ENCODE results near the gene ACSF2. TPM values are rescaled to one million over a fixed set of nuclear protein-coding genes. Genes with fewer than 3 reads are reported as not detected.
"Not testable (repeated sequence)": the region's sequence is repeated elsewhere in the genome, so short reads cannot be mapped to it uniquely, and the experiment has no call there.

The ACSF2 gene
- total and polyA plus RNA-seq, 7 experiments from 2014 or later, result 2.2 to 36.2 (median 20.4) TPM

DNA sequence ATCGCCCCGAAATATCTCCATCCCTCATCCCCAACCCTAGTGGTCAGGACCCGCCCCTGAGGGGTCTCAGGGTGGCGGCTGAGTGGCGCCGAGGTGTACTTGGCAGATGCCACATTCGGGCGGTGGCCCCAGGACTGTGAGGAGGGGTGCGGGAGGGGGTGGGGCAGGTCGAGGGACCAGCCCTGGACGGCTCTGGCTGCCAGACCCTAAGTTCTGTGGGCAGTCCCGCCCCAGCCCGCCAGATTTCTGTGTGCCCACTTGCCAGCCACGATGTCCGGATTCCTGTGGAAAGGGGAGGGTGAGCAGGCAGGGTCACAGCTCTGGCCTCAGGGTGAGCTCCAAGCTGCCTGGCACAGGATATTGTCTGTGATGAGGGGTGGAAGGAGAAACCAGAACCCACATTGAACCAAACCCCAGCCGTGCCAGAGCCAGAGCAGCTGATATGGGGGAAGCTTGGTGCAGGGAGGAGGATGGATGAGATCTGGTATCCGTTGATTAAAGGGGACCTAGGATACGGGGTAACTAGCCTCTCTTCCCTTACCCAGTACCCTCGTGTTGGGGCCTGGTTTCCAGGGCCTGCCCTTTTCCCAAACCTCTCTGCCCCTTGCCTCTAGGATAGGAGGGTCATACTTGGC is 43.8 kb downstream of the ACSF2 start:
- ATAC-seq, result no peak
- CTCF ChIA-PET, result no interaction called here
- H3K9me3 Mint-ChIP-seq, result peaks cover 0 to 3% (median 0%) of the 10 kb centered on the region in 11 donors
- H3K27me3 Mint-ChIP-seq, result peaks cover 12 to 27% (median 17%) of the 10 kb centered on the region in 5 donors
- peak overlapping the region in 6 of 10 donors; percentile 23 to 55 (median 33) for H3K4me3 Mint-ChIP-seq
- POLR2A ChIA-PET, result no interaction called here
- H3K36me3 ChIP-seq (ENCODE audit: control insufficient read depth in 2 of 3, insufficient read depth in 3 of 3, low read length in 3 of 3), result no peaks in the 10 kb centered on the region
- peaks cover 0 to 6% (median 4%) of the 10 kb centered on the region in 7 donors for H3K4me1 Mint-ChIP-seq
- no peak overlapping the region for H3K4me3 ChIP-seq (ENCODE audit: low read length)
- peaks cover 0 to 23% (median 10%) of the 10 kb centered on the region in 5 donors for H3K36me3 Mint-ChIP-seq
- DNase-seq, result no peak
- no peak overlapping the region for H3K27ac Mint-ChIP-seq
- peaks cover 0 to 7% of the 10 kb centered on the region in 2 donors for H3K27me3 ChIP-seq (ENCODE audit: control insufficient read depth in 2 of 2, insufficient read depth in 2 of 2, low read length in 2 of 2)
- H3K4me1 ChIP-seq (ENCODE audit: control insufficient read depth in 2 of 2, insufficient read depth in 2 of 2, low read length in 2 of 2), result no peaks in the 10 kb centered on the region
- intact Hi-C loops (cut with micrococcal nuclease), result no loop called here
- no peak overlapping the region for H3K27ac ChIP-seq (ENCODE audit: low read depth, low read length)
- H3K9me3 ChIP-seq (ENCODE audit: control insufficient read depth in 2 of 3, low read length in 3 of 3), result no peaks in the 10 kb centered on the region

DNA sequence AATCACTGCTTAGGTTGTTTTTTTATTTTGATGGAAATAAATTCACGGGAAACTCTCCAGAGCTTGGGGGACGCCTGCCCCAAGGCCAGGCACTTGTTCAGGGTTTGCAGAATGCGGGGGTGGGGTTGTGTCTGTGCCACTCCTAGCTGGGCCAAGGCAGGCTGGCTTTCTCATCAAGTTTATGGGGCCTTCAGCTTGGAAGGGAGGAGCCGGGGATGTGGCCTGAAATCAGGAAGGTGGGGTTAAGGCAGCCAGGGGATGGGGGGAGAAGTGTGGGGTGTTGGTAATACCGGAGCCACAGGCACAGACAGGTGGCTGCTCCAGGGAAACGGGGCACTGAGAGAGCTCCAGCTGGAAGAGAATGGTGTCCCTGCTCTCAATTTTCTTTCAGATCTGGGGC is 44.4 kb downstream of the ACSF2 start:
- no peak for ATAC-seq
- intact Hi-C loops (cut with micrococcal nuclease), result no loop called here
- Histone ChIP-seq H3K27ac (ENCODE audit: low read depth, low read length) (no peak overlapping the region), H3K9me3 (ENCODE audit: control insufficient read depth in 2 of 3, low read length in 3 of 3) (no peaks in the 10 kb centered on the region), H3K4me1 (ENCODE audit: control insufficient read depth in 2 of 2, insufficient read depth in 2 of 2, low read length in 2 of 2) (no peaks in the 10 kb centered on the region), H3K27me3 (ENCODE audit: control insufficient read depth in 2 of 2, insufficient read depth in 2 of 2, low read length in 2 of 2) (peaks cover 0 to 7% of the 10 kb centered on the region in 2 donors), H3K36me3 (ENCODE audit: control insufficient read depth in 2 of 3, insufficient read depth in 3 of 3, low read length in 3 of 3) (no peaks in the 10 kb centered on the region), H3K4me3 (ENCODE audit: low read length) (no peak overlapping the region)
- H3K9me3 Mint-ChIP-seq, result peaks cover 0 to 3% (median 0%) of the 10 kb centered on the region in 11 donors
- H3K4me3 Mint-ChIP-seq, result peak overlapping the region in 3 of 10 donors; percentile 23 to 40 (median 24)
- peak overlapping the region in 1 of 9 donors; percentile 41 for H3K27ac Mint-ChIP-seq
- no peak for DNase-seq
- H3K36me3 Mint-ChIP-seq, result peaks cover 0 to 20% (median 10%) of the 10 kb centered on the region in 5 donors
- ChIA-PET POLR2A (no interaction called here), CTCF (no interaction called here)
- H3K4me1 Mint-ChIP-seq, result peaks cover 0 to 6% (median 4%) of the 10 kb centered on the region in 7 donors
- H3K27me3 Mint-ChIP-seq, result peaks cover 12 to 27% (median 17%) of the 10 kb centered on the region in 5 donors

DNA sequence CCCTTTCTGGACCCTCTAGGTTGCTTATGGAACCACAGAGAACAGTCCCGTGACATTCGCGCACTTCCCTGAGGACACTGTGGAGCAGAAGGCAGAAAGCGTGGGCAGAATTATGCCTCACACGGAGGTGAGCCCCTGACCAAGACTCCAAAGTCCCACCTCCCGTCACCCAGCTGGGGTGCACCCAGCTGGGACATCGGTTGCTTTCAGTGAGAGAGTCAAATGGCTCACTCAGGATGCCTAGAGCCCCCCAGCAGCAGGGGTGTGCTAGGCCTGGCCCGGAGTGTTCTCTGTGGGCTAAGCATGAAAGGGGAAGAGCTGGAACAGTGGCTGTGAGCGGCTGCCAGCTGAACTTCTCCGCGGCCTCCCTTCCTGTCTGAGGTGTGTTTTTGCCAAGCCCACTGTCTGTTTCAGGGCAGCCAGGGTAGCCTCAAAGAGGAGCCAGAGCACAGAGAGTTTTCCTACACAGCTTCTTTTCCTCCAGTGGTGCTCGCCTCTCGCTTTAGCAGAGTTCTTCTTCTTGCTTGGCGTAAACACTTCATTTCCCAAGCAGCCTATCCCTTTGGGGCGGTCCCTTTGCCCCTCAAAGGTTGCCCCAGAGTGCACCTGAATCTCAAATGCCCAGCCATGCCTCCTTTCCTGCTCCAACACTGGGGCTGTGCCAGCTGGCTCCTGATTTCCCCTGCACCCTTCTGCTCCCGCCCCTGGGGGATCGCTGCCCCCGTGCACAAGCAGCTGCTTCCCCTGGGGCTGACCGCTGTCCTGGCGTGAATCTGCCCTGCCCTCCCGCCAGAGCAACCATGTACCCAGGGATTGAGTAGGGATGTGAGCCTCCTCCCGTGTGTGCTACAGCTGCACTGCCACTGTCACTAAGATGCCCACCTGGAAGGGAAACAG is 45.2 kb downstream of the ACSF2 start:
- ChIA-PET CTCF (no interaction called here), POLR2A (interaction anchor here (0.6 kb wide), 1 partner anchor 31 kb away, joined by 4 read pairs; no protein-coding TSS in a partner anchor)
- intact Hi-C loops (cut with micrococcal nuclease), result no loop called here
- no peaks in the 10 kb centered on the region for H3K9me3 Mint-ChIP-seq
- H3K27me3 Mint-ChIP-seq, result peaks cover 13 to 28% (median 17%) of the 10 kb centered on the region in 5 donors
- Histone ChIP-seq H3K4me3 (ENCODE audit: low read length) (no peak overlapping the region), H3K27me3 (ENCODE audit: control insufficient read depth in 2 of 2, insufficient read depth in 2 of 2, low read length in 2 of 2) (peaks cover 0 to 7% of the 10 kb centered on the region in 2 donors), H3K4me1 (ENCODE audit: control insufficient read depth in 2 of 2, insufficient read depth in 2 of 2, low read length in 2 of 2) (no peaks in the 10 kb centered on the region), H3K36me3 (ENCODE audit: control insufficient read depth in 2 of 3, insufficient read depth in 3 of 3, low read length in 3 of 3) (no peaks in the 10 kb centered on the region), H3K27ac (ENCODE audit: low read depth, low read length) (no peak overlapping the region), H3K9me3 (ENCODE audit: control insufficient read depth in 2 of 3, low read length in 3 of 3) (no peaks in the 10 kb centered on the region)
- DNase-seq, result no peak
- H3K36me3 Mint-ChIP-seq, result peaks cover 0 to 17% (median 10%) of the 10 kb centered on the region in 5 donors
- H3K27ac Mint-ChIP-seq, result peak overlapping the region in 1 of 9 donors; percentile 41
- no peak for ATAC-seq
- H3K4me3 Mint-ChIP-seq, result peak overlapping the region in 4 of 10 donors; percentile 17 to 41 (median 32)
- H3K4me1 Mint-ChIP-seq, result peaks cover 0 to 6% (median 4%) of the 10 kb centered on the region in 7 donors

- Mint-ChIP-seq H3K4me1 (peaks cover 0 to 6% (median 4%) of the 10 kb centered on the region in 7 donors), H3K4me3 (peak overlapping the region in 1 of 10 donors; percentile 61), H3K9me3 (no peaks in the 10 kb centered on the region), H3K27me3 (peaks cover 13 to 28% (median 17%) of the 10 kb centered on the region in 5 donors), H3K27ac (peak overlapping the region in 1 of 9 donors; percentile 38), H3K36me3 (peaks cover 0 to 17% (median 10%) of the 10 kb centered on the region in 5 donors)
- H3K27me3 ChIP-seq (ENCODE audit: control insufficient read depth in 2 of 2, insufficient read depth in 2 of 2, low read length in 2 of 2), result peaks cover 0 to 7% of the 10 kb centered on the region in 2 donors
- no peaks in the 10 kb centered on the region for H3K36me3 ChIP-seq (ENCODE audit: control insufficient read depth in 2 of 3, insufficient read depth in 3 of 3, low read length in 3 of 3)
- POLR2A ChIA-PET, result no interaction called here
- no peaks in the 10 kb centered on the region for H3K9me3 ChIP-seq (ENCODE audit: control insufficient read depth in 2 of 3, low read length in 3 of 3)
- intact Hi-C loops (cut with micrococcal nuclease), result no loop called here
- H3K4me3 ChIP-seq (ENCODE audit: low read length), result no peak overlapping the region
- ATAC-seq, result no peak
- no peaks in the 10 kb centered on the region for H3K4me1 ChIP-seq (ENCODE audit: control insufficient read depth in 2 of 2, insufficient read depth in 2 of 2, low read length in 2 of 2)
- no peak overlapping the region for H3K27ac ChIP-seq (ENCODE audit: low read depth, low read length)
- CTCF ChIA-PET, result no interaction called here
- DNase-seq, result no peak
Observed at GRCh38 chr17:50472286-50472685, 46.3 kb downstream of the ACSF2 start.

DNA sequence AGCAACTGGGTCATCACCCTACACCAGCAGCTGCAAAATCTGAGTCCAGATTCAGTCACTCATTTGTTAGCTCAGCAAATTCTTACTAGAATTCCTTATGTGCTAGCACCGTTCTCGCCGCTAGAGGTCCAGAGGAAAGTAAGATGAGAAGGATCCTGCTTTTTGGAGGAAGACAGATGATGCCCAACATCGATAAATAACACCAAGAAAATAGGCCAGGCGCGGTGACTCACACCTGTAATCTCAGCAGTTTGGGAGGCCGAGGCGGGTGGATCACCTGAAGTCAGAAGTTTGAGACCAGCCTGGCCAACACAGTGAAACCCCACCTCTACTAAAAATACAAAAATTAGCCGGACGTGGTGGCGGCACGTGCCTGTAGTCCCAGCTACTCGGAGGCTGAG is 46.7 kb downstream of the ACSF2 start:
- H3K36me3 Mint-ChIP-seq, result peaks cover 0 to 17% (median 10%) of the 10 kb centered on the region in 5 donors
- H3K27me3 Mint-ChIP-seq, result peaks cover 8 to 23% (median 13%) of the 10 kb centered on the region in 5 donors
- DNase-seq; POLR2A ChIA-PET; H3K4me1 Mint-ChIP-seq; H3K27ac ChIP-seq (ENCODE audit: low read depth, low read length); ATAC-seq; H3K27me3 ChIP-seq (ENCODE audit: control insufficient read depth in 2 of 2, insufficient read depth in 2 of 2, low read length in 2 of 2); H3K4me1 ChIP-seq (ENCODE audit: control insufficient read depth in 2 of 2, insufficient read depth in 2 of 2, low read length in 2 of 2); intact Hi-C loops (cut with micrococcal nuclease); CTCF ChIA-PET; H3K9me3 ChIP-seq (ENCODE audit: control insufficient read depth in 2 of 3, low read length in 3 of 3); H3K36me3 ChIP-seq (ENCODE audit: control insufficient read depth in 2 of 3, insufficient read depth in 3 of 3, low read length in 3 of 3); H3K4me3 Mint-ChIP-seq; H3K4me3 ChIP-seq (ENCODE audit: low read length); H3K9me3 Mint-ChIP-seq; H3K27ac Mint-ChIP-seq: not testable (repeated sequence)

DNA sequence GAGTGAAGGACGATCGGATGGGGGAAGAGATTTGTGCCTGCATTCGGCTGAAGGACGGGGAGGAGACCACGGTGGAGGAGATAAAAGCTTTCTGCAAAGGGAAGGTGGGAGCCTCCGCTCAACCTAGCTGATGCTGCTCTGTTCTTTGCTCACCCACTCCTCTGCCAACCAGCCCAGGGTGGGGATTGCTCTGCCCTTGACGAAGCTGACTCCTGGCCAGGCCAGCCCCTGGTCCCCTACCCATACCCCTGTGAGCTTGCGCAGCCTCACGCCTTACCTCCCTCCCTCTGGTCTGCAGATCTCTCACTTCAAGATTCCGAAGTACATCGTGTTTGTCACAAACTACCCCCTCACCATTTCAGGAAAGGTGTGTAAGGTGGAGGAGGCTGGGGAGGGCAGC is 47.9 kb downstream of the ACSF2 start:
- Histone ChIP-seq H3K4me3 (ENCODE audit: low read length) (no peak overlapping the region), H3K27ac (ENCODE audit: low read depth, low read length) (no peak overlapping the region), H3K36me3 (ENCODE audit: control insufficient read depth in 2 of 3, insufficient read depth in 3 of 3, low read length in 3 of 3) (peaks cover 0 to 1% (median 0%) of the 10 kb centered on the region in 3 experiments), H3K4me1 (ENCODE audit: control insufficient read depth in 2 of 2, insufficient read depth in 2 of 2, low read length in 2 of 2) (peaks cover 6 to 7% of the 10 kb centered on the region in 2 donors), H3K27me3 (ENCODE audit: control insufficient read depth in 2 of 2, insufficient read depth in 2 of 2, low read length in 2 of 2) (peaks cover 0 to 2% of the 10 kb centered on the region in 2 donors), H3K9me3 (ENCODE audit: control insufficient read depth in 2 of 3, low read length in 3 of 3) (no peaks in the 10 kb centered on the region)
- Mint-ChIP-seq H3K27me3 (peaks cover 0 to 16% (median 5%) of the 10 kb centered on the region in 5 donors), H3K36me3 (peaks cover 0 to 17% (median 10%) of the 10 kb centered on the region in 5 donors), H3K4me1 (peaks cover 6 to 7% (median 6%) of the 10 kb centered on the region in 7 donors), H3K9me3 (no peaks in the 10 kb centered on the region), H3K27ac (peak overlapping the region in 1 of 9 donors; percentile 6), H3K4me3 (no peak overlapping the region)
- no peak for DNase-seq
- intact Hi-C loops (cut with micrococcal nuclease), result no loop called here
- no peak for ATAC-seq
- CTCF ChIA-PET, result no interaction called here
- POLR2A ChIA-PET, result no interaction called here

Measured in naive thymus-derived CD4-positive, alpha-beta T cell (primary cell).